ENCODE measurements around the gene MDGA2.

Gene MDGA2

GRCh38 chr14:47674543-47675465, 601 bp downstream of the MDGA2 start:
- Histone ChIP-seq H3K27me3 (ENCODE audit: control insufficient read depth, insufficient read depth, low read length) (peaks cover 71% of the 10 kb centered on the region), H3K4me1 (ENCODE audit: control insufficient read depth, insufficient read depth, low read length) (peaks cover 6% of the 10 kb centered on the region; the same call in 1 of the 2 replicates), H3K27ac (ENCODE audit: low read depth, low read length) (no peak overlapping the region), H3K36me3 (ENCODE audit: control insufficient read depth, insufficient read depth, low read length) (no peaks in the 10 kb centered on the region), H3K9ac (ENCODE audit: low read depth, low read length) (no peak overlapping the region), H3K4me3 (ENCODE audit: low read depth, low read length) (peak overlapping the region; percentile 78), H3K9me3 (ENCODE audit: control insufficient read depth, insufficient read depth, low read length) (no peaks in the 10 kb centered on the region)

GRCh38 chr14:47674148-47674542, 1.3 kb downstream of the MDGA2 start:
- H3K4me1 ChIP-seq (ENCODE audit: control insufficient read depth, insufficient read depth, low read length), result peaks cover 6% of the 10 kb centered on the region; the same call in 1 of the 2 replicates
- H3K27me3 ChIP-seq (ENCODE audit: control insufficient read depth, insufficient read depth, low read length), result peaks cover 71% of the 10 kb centered on the region
- H3K9me3 ChIP-seq (ENCODE audit: control insufficient read depth, insufficient read depth, low read length), result no peaks in the 10 kb centered on the region
- H3K27ac ChIP-seq (ENCODE audit: low read depth, low read length), result no peak overlapping the region
- no peak overlapping the region for H3K9ac ChIP-seq (ENCODE audit: low read depth, low read length)
- H3K4me3 ChIP-seq (ENCODE audit: low read depth, low read length), result peak overlapping the region; percentile 78
- H3K36me3 ChIP-seq (ENCODE audit: control insufficient read depth, insufficient read depth, low read length), result no peaks in the 10 kb centered on the region

- Histone ChIP-seq H3K27ac (ENCODE audit: low read depth, low read length) (no peak overlapping the region), H3K9me3 (ENCODE audit: control insufficient read depth, insufficient read depth, low read length) (no peaks in the 10 kb centered on the region), H3K9ac (ENCODE audit: low read depth, low read length) (no peak overlapping the region), H3K36me3 (ENCODE audit: control insufficient read depth, insufficient read depth, low read length) (no peaks in the 10 kb centered on the region), H3K27me3 (ENCODE audit: control insufficient read depth, insufficient read depth, low read length) (no peaks in the 10 kb centered on the region), H3K4me3 (ENCODE audit: low read depth, low read length) (no peak overlapping the region), H3K4me1 (ENCODE audit: control insufficient read depth, insufficient read depth, low read length) (no peaks in the 10 kb centered on the region)
Measured at GRCh38 chr14:47665337-47666134, 9.9 kb downstream of the MDGA2 start.

GRCh38 chr14:47662466-47662865, 12.9 kb downstream of the MDGA2 start:
- Histone ChIP-seq H3K36me3 (ENCODE audit: control insufficient read depth, insufficient read depth, low read length) (no peaks in the 10 kb centered on the region), H3K27ac (ENCODE audit: low read depth, low read length) (no peak overlapping the region), H3K27me3 (ENCODE audit: control insufficient read depth, insufficient read depth, low read length) (no peaks in the 10 kb centered on the region), H3K4me3 (ENCODE audit: low read depth, low read length) (no peak overlapping the region), H3K4me1 (ENCODE audit: control insufficient read depth, insufficient read depth, low read length) (no peaks in the 10 kb centered on the region), H3K9me3 (ENCODE audit: control insufficient read depth, insufficient read depth, low read length) (no peaks in the 10 kb centered on the region), H3K9ac (ENCODE audit: low read depth, low read length) (no peak overlapping the region)

GRCh38 chr14:47660158-47660557, 15.2 kb downstream of the MDGA2 start:
- no peaks in the 10 kb centered on the region for H3K4me1 ChIP-seq (ENCODE audit: control insufficient read depth, insufficient read depth, low read length)
- no peak overlapping the region for H3K27ac ChIP-seq (ENCODE audit: low read depth, low read length)
- no peak overlapping the region for H3K9ac ChIP-seq (ENCODE audit: low read depth, low read length)
- H3K9me3 ChIP-seq (ENCODE audit: control insufficient read depth, insufficient read depth, low read length), result no peaks in the 10 kb centered on the region
- no peaks in the 10 kb centered on the region for H3K27me3 ChIP-seq (ENCODE audit: control insufficient read depth, insufficient read depth, low read length)
- H3K4me3 ChIP-seq (ENCODE audit: low read depth, low read length), result no peak overlapping the region
- H3K36me3 ChIP-seq (ENCODE audit: control insufficient read depth, insufficient read depth, low read length), result no peaks in the 10 kb centered on the region

GRCh38 chr14:47658041-47658440, 17.4 kb downstream of the MDGA2 start:
- Histone ChIP-seq H3K9ac (ENCODE audit: low read depth, low read length) (no peak overlapping the region), H3K36me3 (ENCODE audit: control insufficient read depth, insufficient read depth, low read length) (no peaks in the 10 kb centered on the region), H3K4me3 (ENCODE audit: low read depth, low read length) (no peak overlapping the region), H3K27ac (ENCODE audit: low read depth, low read length) (no peak overlapping the region), H3K9me3 (ENCODE audit: control insufficient read depth, insufficient read depth, low read length) (no peaks in the 10 kb centered on the region), H3K4me1 (ENCODE audit: control insufficient read depth, insufficient read depth, low read length) (no peaks in the 10 kb centered on the region), H3K27me3 (ENCODE audit: control insufficient read depth, insufficient read depth, low read length) (no peaks in the 10 kb centered on the region)

- no peaks in the 10 kb centered on the region for H3K36me3 ChIP-seq (ENCODE audit: control insufficient read depth, insufficient read depth, low read length)
- H3K27me3 ChIP-seq (ENCODE audit: control insufficient read depth, insufficient read depth, low read length), result no peaks in the 10 kb centered on the region
- no peak overlapping the region for H3K9ac ChIP-seq (ENCODE audit: low read depth, low read length)
- H3K4me1 ChIP-seq (ENCODE audit: control insufficient read depth, insufficient read depth, low read length), result no peaks in the 10 kb centered on the region
- no peak overlapping the region for H3K27ac ChIP-seq (ENCODE audit: low read depth, low read length)
- no peaks in the 10 kb centered on the region for H3K9me3 ChIP-seq (ENCODE audit: control insufficient read depth, insufficient read depth, low read length)
- H3K4me3 ChIP-seq (ENCODE audit: low read depth, low read length), result no peak overlapping the region
Measured at GRCh38 chr14:47657143-47657542, 18.3 kb downstream of the MDGA2 start.

GRCh38 chr14:47651337-47651736, 24.1 kb downstream of the MDGA2 start:
- H3K4me3 ChIP-seq (ENCODE audit: low read depth, low read length), result no peak overlapping the region
- no peaks in the 10 kb centered on the region for H3K27me3 ChIP-seq (ENCODE audit: control insufficient read depth, insufficient read depth, low read length)
- no peaks in the 10 kb centered on the region for H3K36me3 ChIP-seq (ENCODE audit: control insufficient read depth, insufficient read depth, low read length)
- H3K9ac ChIP-seq (ENCODE audit: low read depth, low read length), result no peak overlapping the region
- H3K4me1 ChIP-seq (ENCODE audit: control insufficient read depth, insufficient read depth, low read length), result no peaks in the 10 kb centered on the region
- H3K27ac ChIP-seq (ENCODE audit: low read depth, low read length), result no peak overlapping the region
- H3K9me3 ChIP-seq (ENCODE audit: control insufficient read depth, insufficient read depth, low read length), result no peaks in the 10 kb centered on the region

- Histone ChIP-seq H3K9ac (ENCODE audit: low read depth, low read length) (no peak overlapping the region), H3K27ac (ENCODE audit: low read depth, low read length) (no peak overlapping the region), H3K4me1 (ENCODE audit: control insufficient read depth, insufficient read depth, low read length) (no peaks in the 10 kb centered on the region), H3K9me3 (ENCODE audit: control insufficient read depth, insufficient read depth, low read length) (no peaks in the 10 kb centered on the region), H3K27me3 (ENCODE audit: control insufficient read depth, insufficient read depth, low read length) (no peaks in the 10 kb centered on the region), H3K36me3 (ENCODE audit: control insufficient read depth, insufficient read depth, low read length) (no peaks in the 10 kb centered on the region), H3K4me3 (ENCODE audit: low read depth, low read length) (no peak overlapping the region)
Measured at GRCh38 chr14:47637753-47638152, 37.7 kb downstream of the MDGA2 start.

- H3K36me3 ChIP-seq (ENCODE audit: control insufficient read depth, insufficient read depth, low read length), result no peaks in the 10 kb centered on the region
- H3K4me3 ChIP-seq (ENCODE audit: low read depth, low read length), result no peak overlapping the region
- H3K27ac ChIP-seq (ENCODE audit: low read depth, low read length), result no peak overlapping the region
- no peaks in the 10 kb centered on the region for H3K4me1 ChIP-seq (ENCODE audit: control insufficient read depth, insufficient read depth, low read length)
- H3K27me3 ChIP-seq (ENCODE audit: control insufficient read depth, insufficient read depth, low read length), result no peaks in the 10 kb centered on the region
- H3K9ac ChIP-seq (ENCODE audit: low read depth, low read length), result no peak overlapping the region
- no peaks in the 10 kb centered on the region for H3K9me3 ChIP-seq (ENCODE audit: control insufficient read depth, insufficient read depth, low read length)
Measured at GRCh38 chr14:47626151-47627035, 49.0 kb downstream of the MDGA2 start.
